HG02884 (cell line): Measurements from ENCODE around the gene DOCK7.

Experiments
- ATAC-seq: cut with Tn5 transposase; IDR thresholded peaks from one replicate; pipeline ENCODE4 v1.9.1; 2021; ENCODE audit warnings: mild to moderate bottlenecking, moderate library complexity; ENCODE audit not compliant: unreplicated experiment

The DOCK7 gene

GRCh38 chr1:62452951-62453350 lies 235.2 kb downstream of the DOCK7 start:
- no peak for ATAC-seq

- ATAC-seq, result no peak
Measured at GRCh38 chr1:62450301-62450700, 237.9 kb downstream of the DOCK7 start.

DNA sequence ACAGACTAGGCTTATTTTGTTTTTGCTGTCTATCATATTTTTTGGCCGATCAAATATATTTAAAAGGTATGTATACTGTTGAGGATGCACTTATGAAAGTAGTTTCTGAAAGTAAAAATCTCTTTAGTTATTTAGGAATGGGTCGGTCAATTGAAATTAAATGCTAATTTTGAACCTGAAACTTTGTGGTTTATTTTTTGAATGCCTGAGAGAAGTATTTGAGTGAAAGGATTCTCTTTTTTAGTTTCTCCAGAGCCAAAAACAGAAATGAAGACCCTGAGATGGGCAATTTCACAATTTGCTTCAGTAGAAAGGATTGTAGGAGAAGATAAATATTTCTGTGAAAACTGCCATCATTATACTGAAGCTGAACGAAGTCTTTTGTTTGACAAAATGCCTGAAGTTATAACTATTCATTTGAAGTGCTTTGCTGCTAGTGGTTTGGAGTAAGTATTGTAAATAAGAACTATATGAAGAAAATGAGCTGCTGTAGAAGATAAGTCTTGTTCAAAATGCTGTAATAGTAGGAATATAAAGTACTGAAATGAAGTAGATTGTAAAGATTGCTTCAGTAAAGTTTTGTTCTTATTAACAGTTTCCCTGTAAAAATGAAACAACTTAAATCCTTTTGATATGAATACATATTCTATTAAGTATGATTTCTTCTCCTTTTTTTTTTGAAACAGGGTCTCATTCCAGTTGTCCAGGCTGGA lies 239.8 kb downstream of the DOCK7 start:
- ATAC-seq, result no peak

- ATAC-seq, result no peak
Measured at GRCh38 chr1:62444701-62445100, 243.5 kb downstream of the DOCK7 start.

DNA sequence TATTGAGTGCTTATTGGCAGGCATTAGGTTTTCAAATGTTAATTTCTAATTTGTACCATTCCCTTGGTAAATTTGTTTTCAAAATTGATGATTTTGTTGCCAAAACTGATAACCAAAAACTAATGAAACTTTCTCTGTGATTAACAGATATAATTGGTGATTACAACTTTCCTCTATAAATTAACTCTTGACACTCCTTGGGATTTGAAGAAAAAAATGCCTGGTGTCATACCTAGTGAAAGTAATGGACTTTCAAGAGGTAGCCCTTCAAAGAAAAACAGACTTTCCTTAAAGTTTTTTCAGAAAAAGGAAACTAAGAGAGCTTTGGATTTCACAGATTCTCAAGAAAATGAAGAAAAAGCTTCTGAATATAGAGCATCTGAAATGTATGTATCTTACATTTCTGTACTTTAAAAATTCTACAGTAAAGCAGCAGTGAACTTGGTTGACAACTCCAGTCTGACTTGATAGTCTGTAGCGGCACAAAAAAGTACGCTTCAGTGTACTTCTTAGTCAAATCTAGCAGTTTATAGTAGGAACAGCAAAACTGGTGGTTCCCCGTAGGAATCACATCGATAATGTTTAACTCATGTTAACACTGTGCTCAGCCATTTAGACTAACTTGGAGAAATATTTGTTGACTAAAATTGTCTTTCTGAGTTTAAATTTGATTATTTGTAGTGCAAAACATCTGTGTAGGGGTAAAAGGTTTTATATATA lies 248.4 kb downstream of the DOCK7 start:
- ATAC-seq, result peak; percentile 30

- ATAC-seq, result no peak
Measured at GRCh38 chr1:62438163-62438562, 250.0 kb downstream of the DOCK7 start.

GRCh38 chr1:62437273-62437940 lies 250.8 kb downstream of the DOCK7 start:
- ATAC-seq, result no peak

- ATAC-seq, result peak; percentile 75
Measured at GRCh38 chr1:62436466-62437272, 251.5 kb downstream of the DOCK7 start, which contains the start of gene USP1. Gene USP1, plus strand, starts transcription at chr1:62437049. Its CDS starts 2,819 bp downstream, at chr1:62439868.

GRCh38 chr1:62436039-62436465 lies 252.1 kb downstream of the DOCK7 start:
- no peak for ATAC-seq

GRCh38 chr1:62435231-62436038 lies 252.8 kb downstream of the DOCK7 start:
- ATAC-seq, result peak; percentile 5

GRCh38 chr1:62434618-62435001 lies 253.6 kb downstream of the DOCK7 start:
- ATAC-seq, result no peak

DNA sequence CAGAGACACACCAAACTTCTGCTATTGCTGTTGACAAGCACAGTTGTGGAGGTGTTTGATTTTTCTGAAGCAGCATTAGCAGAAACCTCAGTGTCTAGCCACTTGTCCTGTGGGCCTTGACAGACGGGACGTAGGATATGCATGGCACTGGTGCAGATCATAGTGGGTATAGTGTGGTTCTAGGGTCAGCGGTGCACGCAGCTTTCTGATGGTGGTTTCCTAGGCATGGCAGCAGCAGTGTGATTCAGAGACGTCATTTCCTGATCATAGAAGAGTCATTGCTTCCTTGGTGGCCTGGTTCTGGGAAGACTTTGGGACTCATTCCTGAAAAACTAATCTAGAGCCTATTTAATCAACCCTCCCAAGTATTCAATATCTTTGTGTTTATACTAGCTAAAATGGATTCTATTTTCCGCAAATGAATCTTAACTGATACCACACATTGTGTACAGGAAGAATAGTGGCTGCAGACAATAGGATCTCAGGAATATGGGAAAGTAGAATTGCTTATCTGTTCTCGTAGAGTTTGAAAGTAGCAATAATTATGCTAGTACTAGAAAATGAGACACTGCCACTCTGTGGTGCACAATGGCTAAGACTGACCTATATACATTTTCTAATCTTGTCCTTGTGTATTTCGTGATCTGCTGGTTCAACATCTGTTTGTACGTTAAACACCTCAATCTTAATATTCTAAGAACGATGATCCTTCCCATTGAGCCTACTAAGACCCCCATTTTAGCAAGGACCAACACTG lies 254.1 kb downstream of the DOCK7 start:
- ATAC-seq, result no peak

- no peak for ATAC-seq
Measured at GRCh38 chr1:62429581-62429980, 258.6 kb downstream of the DOCK7 start.

DNA sequence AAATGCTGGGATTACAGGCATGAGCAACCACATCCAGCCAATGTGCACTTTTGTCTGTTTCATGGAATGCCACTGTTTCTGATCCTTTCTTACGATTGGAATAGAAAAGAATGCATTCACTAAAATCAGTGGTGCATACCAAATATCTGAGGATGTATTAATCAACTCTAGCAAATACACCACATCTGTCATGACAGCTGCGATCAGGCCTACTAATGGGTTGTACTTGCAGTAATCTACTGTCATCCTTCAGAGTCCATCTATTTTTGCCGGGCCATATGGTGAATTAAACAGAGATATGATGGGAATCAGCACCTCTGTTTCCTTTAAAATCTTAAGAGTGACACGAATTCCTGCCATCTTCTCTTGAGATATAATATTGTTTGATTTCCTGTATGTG lies 259.8 kb downstream of the DOCK7 start:
- ATAC-seq, result no peak

DNA sequence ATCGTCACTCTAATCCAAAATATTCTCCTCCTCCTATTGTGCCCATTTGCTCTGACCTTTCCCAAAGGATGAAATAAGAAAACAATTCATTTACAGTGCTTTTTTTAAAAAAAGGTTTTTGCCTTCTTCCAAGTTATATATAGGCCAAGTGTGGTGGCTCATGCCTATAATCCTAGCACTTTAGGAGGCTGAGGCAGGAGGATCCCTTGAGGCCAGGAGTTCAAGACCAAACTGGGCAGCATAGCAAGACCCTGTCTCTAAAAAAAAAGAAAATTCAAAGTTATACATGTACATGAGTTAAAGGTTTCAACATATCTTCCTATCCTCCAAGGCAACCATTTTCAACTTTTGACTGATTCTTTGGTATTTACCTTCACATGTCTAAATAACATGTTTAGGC lies 261.4 kb downstream of the DOCK7 start:
- no peak for ATAC-seq

DNA sequence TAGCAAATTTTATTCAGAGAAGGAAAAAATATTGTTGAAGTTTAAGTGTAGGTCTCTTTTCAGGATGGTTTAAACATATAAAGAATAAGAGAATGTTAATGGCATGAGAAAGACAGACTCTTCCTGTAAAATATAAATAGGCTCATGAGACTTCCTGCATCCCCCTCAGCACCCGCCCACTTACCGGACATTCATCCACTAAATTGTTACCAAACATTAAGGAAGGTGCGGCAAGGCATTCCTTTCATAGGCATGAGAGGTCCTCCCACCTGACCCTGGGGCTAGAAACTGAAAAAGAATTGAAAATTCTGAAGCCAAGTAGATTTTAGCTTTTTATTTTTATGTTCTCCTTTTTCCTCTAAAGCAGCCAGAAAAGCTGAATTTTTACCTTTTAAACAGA lies 261.9 kb downstream of the DOCK7 start:
- no peak for ATAC-seq

DNA sequence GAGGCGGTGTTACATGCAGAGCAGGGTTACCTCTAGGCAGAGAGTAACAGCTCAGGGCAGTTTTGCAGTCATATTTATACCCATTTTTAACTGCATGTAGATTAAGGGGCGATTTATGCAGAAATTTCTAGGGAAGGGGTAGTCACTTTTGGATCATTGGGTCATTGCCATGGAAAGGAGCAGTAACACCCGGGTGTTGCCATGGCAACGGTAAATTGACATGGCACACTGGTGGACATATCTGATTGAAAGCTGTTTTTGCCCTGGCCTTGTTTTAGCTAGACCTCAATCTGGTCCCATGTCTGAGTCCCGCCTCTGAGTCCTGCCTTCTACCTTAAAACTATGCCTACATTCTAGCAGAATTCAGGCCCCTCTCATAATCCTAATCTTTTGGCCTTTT lies 263.1 kb downstream of the DOCK7 start:
- no peak for ATAC-seq

- ATAC-seq, result no peak
Measured at GRCh38 chr1:62424411-62424810, 263.8 kb downstream of the DOCK7 start.

DNA sequence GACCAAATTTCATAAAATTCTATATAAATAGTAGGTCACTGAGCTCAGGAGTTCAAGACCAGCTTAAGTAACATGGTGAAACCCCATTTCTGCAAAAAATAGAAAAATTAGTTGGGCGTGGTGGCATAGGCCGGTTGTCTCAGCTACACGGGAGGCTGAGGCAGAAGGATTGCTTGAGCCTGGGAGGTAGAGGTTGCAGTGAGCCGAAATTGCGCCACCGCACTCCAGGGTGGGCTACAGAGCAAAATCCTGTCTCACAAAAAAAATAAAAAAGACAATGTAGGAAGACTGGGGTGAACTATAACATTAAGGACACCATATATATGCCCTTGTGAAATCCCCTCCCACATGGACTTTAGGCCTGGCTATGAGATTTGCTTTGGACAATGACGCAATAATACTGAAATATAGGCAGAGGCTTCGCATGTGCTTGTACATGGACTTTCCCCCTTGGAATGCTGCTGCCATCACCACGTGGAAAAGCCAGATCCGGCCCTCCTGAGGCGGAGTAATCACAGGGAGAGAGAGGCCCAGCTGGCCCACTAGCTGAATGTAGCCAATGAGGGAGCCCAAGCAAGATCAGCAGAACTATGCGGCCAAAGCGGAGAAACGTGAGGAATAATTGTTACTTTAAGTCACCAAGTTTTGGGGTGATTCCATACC lies 264.5 kb downstream of the DOCK7 start:
- no peak for ATAC-seq
